ENCODE results near the gene OR7D4. TPM values are rescaled to one million over a fixed set of nuclear protein-coding genes. Genes with fewer than 3 reads are reported as not detected.
"Not testable (repeated sequence)": the region's sequence is repeated elsewhere in the genome, so short reads cannot be mapped to it uniquely, and the experiment has no call there.

The OR7D4 gene
- not detected for polyA plus RNA-seq (2013, experiment 1 of 2)
- polyA plus RNA-seq (2013, experiment 2 of 2), result not detected

GRCh38 chr19:9219489-9219888 is at the start of gene OR7D4:
OR7D4 (minus strand) TSS chr19:9219589; CDS start chr19:9214837, 4,752 bp downstream.
- Histone ChIP-seq H2BK120ac (ENCODE audit: low read depth, low read length) (no peak within 1 kb of the TSS), H3K9ac (ENCODE audit: low read length) (no peak within 1 kb of the TSS), H3K36me3 (ENCODE audit: control insufficient read depth, insufficient read depth, low read length) (no peaks in the 10 kb centered on the region), H3K4me1 (ENCODE audit: control insufficient read depth, low read depth, low read length) (no peaks in the 10 kb centered on the region), H3K4ac (ENCODE audit: low read depth, low read length) (no peak within 1 kb of the TSS), H3K23ac (ENCODE audit: low read length) (no peak within 1 kb of the TSS), H2AK5ac (ENCODE audit: low read length) (no peak within 1 kb of the TSS), H3K27ac (ENCODE audit: low read depth, low read length) (no peak within 1 kb of the TSS), H4K8ac (ENCODE audit: low read depth, low read length) (no peak within 1 kb of the TSS), H2BK5ac (ENCODE audit: low read length) (no peak within 1 kb of the TSS), H3K18ac (ENCODE audit: low read length) (no peak within 1 kb of the TSS), H3K79me2 (ENCODE audit: control insufficient read depth, insufficient read depth, low read length) (no peaks in the 10 kb centered on the region), H3K79me1 (ENCODE audit: low read length) (no peaks in the 10 kb centered on the region), H2BK15ac (replicated peaks; ENCODE audit: low read depth) (no peak within 1 kb of the TSS), H3K27me3 (ENCODE audit: insufficient read depth, low read length, poor library complexity) (no peaks in the 10 kb centered on the region), H3K4me3 (ENCODE audit: low read length) (no peak within 1 kb of the TSS), H3K4me2 (ENCODE audit: low read length) (no peak within 1 kb of the TSS), H4K5ac (ENCODE audit: low read length) (no peak within 1 kb of the TSS), H3K56ac (ENCODE audit: low read length) (no peak within 1 kb of the TSS)
- WGBS (ENCODE audit: extremely low coverage, insufficient coverage, low lambda C conversion rate), result no CpG with 5 or more reads among the region's 3 CpGs
- DNase-seq, result no peak

- no peak overlapping the region for H3K27ac ChIP-seq (ENCODE audit: low read depth, low read length)
Measured at GRCh38 chr19:9251236-9251635, 31.8 kb upstream of the OR7D4 start.

GRCh38 chr19:9250630-9251029 is 31.2 kb upstream of the OR7D4 start, which contains the start of gene OR7E24:
OR7E24 (plus strand) TSS chr19:9250930; CDS start chr19:9251044, 114 bp downstream.
- Histone ChIP-seq H3K9ac (ENCODE audit: low read length) (no peak within 1 kb of the TSS), H3K4me1 (ENCODE audit: control insufficient read depth, low read depth, low read length) (no peaks in the 10 kb centered on the region), H3K18ac (ENCODE audit: low read length) (no peak within 1 kb of the TSS), H3K23ac (ENCODE audit: low read length) (no peak within 1 kb of the TSS), H3K27me3 (ENCODE audit: insufficient read depth, low read length, poor library complexity) (no peaks in the 10 kb centered on the region), H4K5ac (ENCODE audit: low read length) (no peak within 1 kb of the TSS), H3K27ac (ENCODE audit: low read depth, low read length) (no peak within 1 kb of the TSS), H3K4me2 (ENCODE audit: low read length) (no peak within 1 kb of the TSS), H3K56ac (ENCODE audit: low read length) (no peak within 1 kb of the TSS), H3K4ac (ENCODE audit: low read depth, low read length) (no peak within 1 kb of the TSS), H3K79me1 (ENCODE audit: low read length) (no peaks in the 10 kb centered on the region), H2AK5ac (ENCODE audit: low read length) (no peak within 1 kb of the TSS), H2BK15ac (replicated peaks; ENCODE audit: low read depth) (no peak within 1 kb of the TSS), H2BK120ac (ENCODE audit: low read depth, low read length) (no peak within 1 kb of the TSS), H3K79me2 (ENCODE audit: control insufficient read depth, insufficient read depth, low read length) (no peaks in the 10 kb centered on the region), H3K36me3 (ENCODE audit: control insufficient read depth, insufficient read depth, low read length) (no peaks in the 10 kb centered on the region), H4K8ac (ENCODE audit: low read depth, low read length) (no peak within 1 kb of the TSS), H3K4me3 (ENCODE audit: low read length) (no peak within 1 kb of the TSS), H2BK5ac (ENCODE audit: low read length) (no peak within 1 kb of the TSS)
- no CpG with 5 or more reads among the region's 1 CpG for WGBS (ENCODE audit: extremely low coverage, insufficient coverage, low lambda C conversion rate)
- no peak for DNase-seq

More at GRCh38 chr19:9251236-9251635, 31.8 kb upstream of the OR7D4 start:
- Histone ChIP-seq H2BK120ac (ENCODE audit: low read depth, low read length) (no peak overlapping the region), H3K79me2 (ENCODE audit: control insufficient read depth, insufficient read depth, low read length) (no peaks in the 10 kb centered on the region), H3K27me3 (ENCODE audit: insufficient read depth, low read length, poor library complexity) (no peaks in the 10 kb centered on the region), H3K4me1 (ENCODE audit: control insufficient read depth, low read depth, low read length) (no peaks in the 10 kb centered on the region), H3K4me2 (ENCODE audit: low read length) (no peak overlapping the region), H3K23ac (ENCODE audit: low read length) (no peak overlapping the region), H2BK5ac (ENCODE audit: low read length) (no peak overlapping the region), H3K9ac (ENCODE audit: low read length) (no peak overlapping the region), H3K56ac (ENCODE audit: low read length) (no peak overlapping the region), H3K4ac (ENCODE audit: low read depth, low read length) (no peak overlapping the region), H3K4me3 (ENCODE audit: low read length) (no peak overlapping the region), H3K79me1 (ENCODE audit: low read length) (no peaks in the 10 kb centered on the region), H3K18ac (ENCODE audit: low read length) (no peak overlapping the region), H4K8ac (ENCODE audit: low read depth, low read length) (no peak overlapping the region), H3K36me3 (ENCODE audit: control insufficient read depth, insufficient read depth, low read length) (no peaks in the 10 kb centered on the region), H2AK5ac (ENCODE audit: low read length) (no peak overlapping the region), H4K5ac (ENCODE audit: low read length) (no peak overlapping the region), H2BK15ac (replicated peaks; ENCODE audit: low read depth) (no peak overlapping the region)
- WGBS (ENCODE audit: extremely low coverage, insufficient coverage, low lambda C conversion rate), result no CpG with 5 or more reads among the region's 5 CpGs
- DNase-seq, result no peak

GRCh38 chr19:9205501-9206113 is 13.8 kb downstream of the OR7D4 start:
- Histone ChIP-seq H3K79me1 (ENCODE audit: low read length) (no peaks in the 10 kb centered on the region), H2BK120ac (ENCODE audit: low read depth, low read length) (no peak overlapping the region), H4K8ac (ENCODE audit: low read depth, low read length) (no peak overlapping the region), H3K18ac (ENCODE audit: low read length) (no peak overlapping the region), H3K36me3 (ENCODE audit: control insufficient read depth, insufficient read depth, low read length) (no peaks in the 10 kb centered on the region), H3K4me3 (ENCODE audit: low read length) (no peak overlapping the region), H3K27ac (ENCODE audit: low read depth, low read length) (no peak overlapping the region), H3K23ac (ENCODE audit: low read length) (no peak overlapping the region), H3K27me3 (ENCODE audit: insufficient read depth, low read length, poor library complexity) (no peaks in the 10 kb centered on the region), H2BK5ac (ENCODE audit: low read length) (no peak overlapping the region), H3K9ac (ENCODE audit: low read length) (no peak overlapping the region), H3K4me1 (ENCODE audit: control insufficient read depth, low read depth, low read length) (no peaks in the 10 kb centered on the region), H4K5ac (ENCODE audit: low read length) (no peak overlapping the region), H3K56ac (ENCODE audit: low read length) (no peak overlapping the region), H2AK5ac (ENCODE audit: low read length) (no peak overlapping the region), H3K79me2 (ENCODE audit: control insufficient read depth, insufficient read depth, low read length) (no peaks in the 10 kb centered on the region), H3K4ac (ENCODE audit: low read depth, low read length) (no peak overlapping the region), H3K4me2 (ENCODE audit: low read length) (no peak overlapping the region), H2BK15ac (replicated peaks; ENCODE audit: low read depth) (no peak overlapping the region)
- no CpG with 5 or more reads among the region's 13 CpGs for WGBS (ENCODE audit: extremely low coverage, insufficient coverage, low lambda C conversion rate)
- DNase-seq, result peak; percentile 68

DNA sequence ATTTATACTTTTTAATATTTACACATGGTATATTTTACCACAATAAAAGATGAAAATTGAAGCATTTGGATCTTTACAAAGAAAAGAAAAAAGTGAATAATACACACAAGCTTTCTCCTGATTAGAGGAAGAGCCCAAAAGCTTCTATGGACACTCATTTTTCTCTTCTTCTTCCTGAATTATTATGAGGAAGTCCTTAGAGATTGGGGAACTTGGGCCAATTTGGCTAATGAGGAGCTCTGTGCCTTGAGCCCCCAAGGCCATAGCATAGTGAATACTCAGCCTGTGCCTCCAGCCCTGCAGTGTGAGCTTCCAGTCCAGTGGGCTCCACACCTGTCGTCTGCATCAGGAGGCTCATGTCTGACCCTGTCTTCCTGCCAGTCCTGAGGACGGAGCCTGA is 21.3 kb downstream of the OR7D4 start:
- H3K18ac ChIP-seq (ENCODE audit: low read length); H3K9ac ChIP-seq (ENCODE audit: low read length); H3K56ac ChIP-seq (ENCODE audit: low read length); H4K5ac ChIP-seq (ENCODE audit: low read length); H3K27ac ChIP-seq (ENCODE audit: low read depth, low read length); H2BK120ac ChIP-seq (ENCODE audit: low read depth, low read length); H2AK5ac ChIP-seq (ENCODE audit: low read length); H3K23ac ChIP-seq (ENCODE audit: low read length); H2BK15ac ChIP-seq (replicated peaks; ENCODE audit: low read depth); H2BK5ac ChIP-seq (ENCODE audit: low read length); H3K79me1 ChIP-seq (ENCODE audit: low read length); H3K27me3 ChIP-seq (ENCODE audit: insufficient read depth, low read length, poor library complexity); H3K4me3 ChIP-seq (ENCODE audit: low read length); H3K4ac ChIP-seq (ENCODE audit: low read depth, low read length); H3K36me3 ChIP-seq (ENCODE audit: control insufficient read depth, insufficient read depth, low read length); DNase-seq; H3K4me2 ChIP-seq (ENCODE audit: low read length); H3K79me2 ChIP-seq (ENCODE audit: control insufficient read depth, insufficient read depth, low read length); H4K8ac ChIP-seq (ENCODE audit: low read depth, low read length); H3K4me1 ChIP-seq (ENCODE audit: control insufficient read depth, low read depth, low read length): not testable (repeated sequence)
- no CpG with 5 or more reads among the region's 2 CpGs for WGBS (ENCODE audit: extremely low coverage, insufficient coverage, low lambda C conversion rate)

GRCh38 chr19:9189535-9189934 is 29.9 kb downstream of the OR7D4 start:
- H3K27me3 ChIP-seq (ENCODE audit: insufficient read depth, low read length, poor library complexity), result no peaks in the 10 kb centered on the region
- DNase-seq, result no peak
- no CpG with 5 or more reads among the region's 7 CpGs for WGBS (ENCODE audit: extremely low coverage, insufficient coverage, low lambda C conversion rate)
- H3K79me1 ChIP-seq (ENCODE audit: low read length), result no peaks in the 10 kb centered on the region
- no peak overlapping the region for H4K5ac ChIP-seq (ENCODE audit: low read length)
- no peak overlapping the region for H3K4ac ChIP-seq (ENCODE audit: low read depth, low read length)
- H4K8ac ChIP-seq (ENCODE audit: low read depth, low read length), result no peak overlapping the region
- H3K4me3 ChIP-seq (ENCODE audit: low read length), result no peak overlapping the region
- no peak overlapping the region for H3K23ac ChIP-seq (ENCODE audit: low read length)
- no peaks in the 10 kb centered on the region for H3K36me3 ChIP-seq (ENCODE audit: control insufficient read depth, insufficient read depth, low read length)
- no peak overlapping the region for H2BK15ac ChIP-seq (replicated peaks; ENCODE audit: low read depth)
- H3K79me2 ChIP-seq (ENCODE audit: control insufficient read depth, insufficient read depth, low read length), result no peaks in the 10 kb centered on the region
- H3K27ac ChIP-seq (ENCODE audit: low read depth, low read length), result no peak overlapping the region
- H3K18ac ChIP-seq (ENCODE audit: low read length), result no peak overlapping the region
- H2AK5ac ChIP-seq (ENCODE audit: low read length), result no peak overlapping the region
- H3K4me1 ChIP-seq (ENCODE audit: control insufficient read depth, low read depth, low read length), result no peaks in the 10 kb centered on the region
- no peak overlapping the region for H2BK5ac ChIP-seq (ENCODE audit: low read length)
- no peak overlapping the region for H3K4me2 ChIP-seq (ENCODE audit: low read length)
- H3K9ac ChIP-seq (ENCODE audit: low read length), result no peak overlapping the region
- no peak overlapping the region for H3K56ac ChIP-seq (ENCODE audit: low read length)
- H2BK120ac ChIP-seq (ENCODE audit: low read depth, low read length), result no peak overlapping the region

Data from mesendoderm (in vitro differentiated cells).